Neural crest cell (in vitro differentiated cells): Measurements from ENCODE around the gene IFI27L1. TPM values are rescaled to one million over a fixed set of nuclear protein-coding genes. Genes with fewer than 3 reads are reported as not detected.
A peak's percentile ranks its signal among the peaks of the same experiment; 100 is the strongest.
"Not testable (repeated sequence)": the region's sequence is repeated elsewhere in the genome, so short reads cannot be mapped to it uniquely, and the experiment has no call there.

Experiments used
- DNase-seq: peaks from one replicate; pipeline ENCODE4 v3.0.0; 2021; ENCODE audit warnings: low read depth, mixed read lengths, low spot score
- H3K27ac Mint-ChIP-seq: one replicate; pipeline ENCODE4 v1.8.0; 2021; ENCODE audit warnings: mild to moderate bottlenecking, mixed read lengths; ENCODE audit not compliant: unreplicated experiment
- H3K27me3 Mint-ChIP-seq: 2 replicates; pipeline ENCODE4 v1.8.0; 2021; ENCODE audit warnings: low read depth, mild to moderate bottlenecking, mixed read lengths
- H3K36me3 Mint-ChIP-seq: 2 replicates; pipeline ENCODE4 v1.8.0; 2021; ENCODE audit warnings: low read depth, mild to moderate bottlenecking, mixed read lengths
- H3K4me1 Mint-ChIP-seq: 2 replicates; pipeline ENCODE4 v1.8.0; 2021; ENCODE audit warnings: mixed read lengths
- H3K4me3 Mint-ChIP-seq: one replicate; pipeline ENCODE4 v1.8.0; 2021; ENCODE audit warnings: mild to moderate bottlenecking, mixed read lengths
- H3K9me3 Mint-ChIP-seq: 2 replicates; pipeline ENCODE4 v1.8.0; 2021; ENCODE audit warnings: mixed read lengths
- CTCF ChIP-seq: fragments of 200-600 bp; sonication (generic); conservative IDR thresholded peaks from 2 replicates; pipeline ENCODE4 v1.5.0; 2021; ENCODE audit warnings: antibody characterized with exemption, mild to moderate bottlenecking
- total RNA-seq: library from RNA; stranded (reverse); gene quantifications from 2 replicates; pipeline ENCODE4 v1.2.1, GENCODE V29; 2021

The IFI27L1 gene
- total RNA-seq, 1 donor from 2014 or later: 39.7 TPM

GRCh38 chr14:94059998-94060397 is 21.1 kb upstream of the IFI27L1 start:
- TF ChIP-seq CTCF: no peak
- Mint-ChIP-seq H3K27ac (no peak overlapping the region), H3K4me1 (peaks cover 14% of the 10 kb centered on the region), H3K9me3 (no peaks in the 10 kb centered on the region), H3K27me3 (no peaks in the 10 kb centered on the region), H3K4me3 (no peak overlapping the region), H3K36me3 (peaks cover 25% of the 10 kb centered on the region)
- DNase-seq: no peak

GRCh38 chr14:94062344-94062940 is 18.7 kb upstream of the IFI27L1 start:
- no peak for DNase-seq
- Mint-ChIP-seq H3K36me3 (peaks cover 29% of the 10 kb centered on the region), H3K4me3 (no peak overlapping the region), H3K27ac (peak overlapping the region; percentile 3), H3K4me1 (peaks cover 24% of the 10 kb centered on the region), H3K27me3 (no peaks in the 10 kb centered on the region), H3K9me3 (peaks cover under 1% of the 10 kb centered on the region)
- TF ChIP-seq CTCF: no peak

- H3K4me1 Mint-ChIP-seq: peaks cover 22% of the 10 kb centered on the region
- no peak for TF ChIP-seq CTCF
- H3K9me3 Mint-ChIP-seq: peaks cover 26% of the 10 kb centered on the region
- H3K36me3 Mint-ChIP-seq: peaks cover 52% of the 10 kb centered on the region
- H3K27ac Mint-ChIP-seq: peak overlapping the region; percentile 35
- no peak overlapping the region for H3K4me3 Mint-ChIP-seq
- H3K27me3 Mint-ChIP-seq: no peaks in the 10 kb centered on the region
- DNase-seq: no peak
Observed at GRCh38 chr14:94066089-94066676, 14.9 kb upstream of the IFI27L1 start.

GRCh38 chr14:94072076-94072475 is 9.0 kb upstream of the IFI27L1 start:
- not testable (repeated sequence) for H3K27ac Mint-ChIP-seq, DNase-seq, H3K27me3 Mint-ChIP-seq, H3K4me1 Mint-ChIP-seq, H3K4me3 Mint-ChIP-seq
- H3K36me3 Mint-ChIP-seq: peaks cover 67% of the 10 kb centered on the region
- peaks cover 45% of the 10 kb centered on the region for H3K9me3 Mint-ChIP-seq

GRCh38 chr14:94074534-94074933 is 6.6 kb upstream of the IFI27L1 start:
- H3K4me3 Mint-ChIP-seq: no peak overlapping the region

More at GRCh38 chr14:94074534-94074933, 6.6 kb upstream of the IFI27L1 start:
- TF ChIP-seq CTCF: no peak
- DNase-seq: no peak
- Mint-ChIP-seq H3K27ac (no peak overlapping the region), H3K36me3 (peaks cover 59% of the 10 kb centered on the region), H3K4me1 (peaks cover 29% of the 10 kb centered on the region), H3K9me3 (peaks cover 31% of the 10 kb centered on the region), H3K27me3 (no peaks in the 10 kb centered on the region)
